Nephron progenitor cell (in vitro differentiated cells): Measurements from ENCODE around the gene BOD1.

Experiments used
- DNase-seq: peaks from one replicate; pipeline ENCODE4 v3.0.0; 2021
- H3K27ac Mint-ChIP-seq: 2 replicates; pipeline ENCODE4 v1.8.0; 2021; ENCODE audit warnings: mild to moderate bottlenecking, moderate library complexity, mixed read lengths
- H3K27me3 Mint-ChIP-seq: 2 replicates; pipeline ENCODE4 v1.8.0; 2021; ENCODE audit warnings: mild to moderate bottlenecking, low read depth, mixed read lengths; ENCODE audit not compliant: poor library complexity
- H3K36me3 Mint-ChIP-seq: 2 replicates; pipeline ENCODE4 v1.8.0; 2021; ENCODE audit warnings: low read depth, mixed read lengths
- H3K4me1 Mint-ChIP-seq: 2 replicates; pipeline ENCODE4 v1.8.0; 2021; ENCODE audit warnings: mixed read lengths
- H3K4me3 Mint-ChIP-seq: 2 replicates; pipeline ENCODE4 v1.8.0; 2021; ENCODE audit warnings: mild to moderate bottlenecking, moderate library complexity, mixed read lengths
- H3K9me3 Mint-ChIP-seq: 2 replicates; pipeline ENCODE4 v1.8.0; 2021; ENCODE audit warnings: mild to moderate bottlenecking, moderate library complexity, mixed read lengths
- CTCF ChIP-seq: fragments of 200-600 bp; sonication (generic); IDR thresholded peaks from 2 replicates; pipeline ENCODE4 v1.5.0; 2021; ENCODE audit warnings: antibody characterized with exemption

Gene BOD1

GRCh38 chr5:173562451-173562850 is 54.0 kb downstream of the BOD1 start:
- Mint-ChIP-seq H3K36me3 (peaks cover 19% of the 10 kb centered on the region), H3K27me3 (peaks cover 17% of the 10 kb centered on the region), H3K9me3 (peaks cover 33% of the 10 kb centered on the region), H3K4me3 (no peak overlapping the region), H3K4me1 (peaks cover 6% of the 10 kb centered on the region), H3K27ac (no peak overlapping the region)
- TF ChIP-seq CTCF = no peak
- DNase-seq = no peak
